HG03342 (cell line): ENCODE results near the gene KLHDC7B.

Experiments
- ATAC-seq: cut with Tn5 transposase; IDR thresholded peaks from one replicate; pipeline ENCODE4 v1.9.1; 2021; ENCODE audit warnings: mild to moderate bottlenecking, moderate library complexity; ENCODE audit not compliant: unreplicated experiment

The KLHDC7B gene

GRCh38 chr22:50545522-50546325 lies at the start of gene KLHDC7B:
Gene KLHDC7B (plus strand): TSS chr22:50545899. CDS start chr22:50546244, 345 bp downstream.
- no peak for ATAC-seq

DNA sequence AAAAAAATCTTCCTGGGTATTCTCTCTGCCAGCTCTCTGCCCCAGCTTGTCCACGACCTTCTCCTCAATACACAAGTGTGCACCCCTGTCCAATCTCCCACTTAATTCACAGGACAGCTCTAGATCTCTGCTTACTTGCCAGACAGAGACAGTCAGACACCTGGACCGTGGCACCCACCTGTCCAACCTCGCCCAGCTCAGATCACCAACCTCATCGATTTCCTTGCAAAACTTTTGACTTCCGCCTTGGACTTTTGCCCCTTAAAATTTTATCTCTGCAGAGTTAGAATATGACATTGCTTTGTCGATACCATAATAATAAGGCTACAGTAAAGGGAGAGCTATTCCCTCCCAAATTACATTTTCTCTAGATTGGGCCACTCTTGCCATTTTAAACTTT lies 48.6 kb upstream of the KLHDC7B start:
- no peak for ATAC-seq

GRCh38 chr22:50498322-50498890 lies 47.3 kb upstream of the KLHDC7B start:
- no peak for ATAC-seq

DNA sequence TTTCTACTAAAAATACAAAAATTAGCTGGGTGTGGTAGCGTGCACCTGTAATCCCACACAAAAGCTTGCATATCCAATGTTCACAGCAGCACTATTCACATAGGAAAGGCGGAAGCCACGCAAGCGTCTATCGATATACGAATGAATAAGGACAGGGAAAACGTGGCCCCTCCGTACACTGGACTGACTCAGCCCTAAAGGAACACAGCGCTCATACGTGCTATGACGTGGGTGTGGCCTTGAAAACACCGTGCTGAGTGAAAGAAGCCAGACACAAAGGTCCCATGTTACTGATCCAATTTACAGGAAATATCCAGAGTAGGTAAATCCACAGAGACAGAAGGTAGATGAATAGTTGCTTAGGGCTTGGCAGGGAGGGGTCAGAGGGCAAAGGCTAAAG lies 45.2 kb upstream of the KLHDC7B start:
- ATAC-seq, result no peak

DNA sequence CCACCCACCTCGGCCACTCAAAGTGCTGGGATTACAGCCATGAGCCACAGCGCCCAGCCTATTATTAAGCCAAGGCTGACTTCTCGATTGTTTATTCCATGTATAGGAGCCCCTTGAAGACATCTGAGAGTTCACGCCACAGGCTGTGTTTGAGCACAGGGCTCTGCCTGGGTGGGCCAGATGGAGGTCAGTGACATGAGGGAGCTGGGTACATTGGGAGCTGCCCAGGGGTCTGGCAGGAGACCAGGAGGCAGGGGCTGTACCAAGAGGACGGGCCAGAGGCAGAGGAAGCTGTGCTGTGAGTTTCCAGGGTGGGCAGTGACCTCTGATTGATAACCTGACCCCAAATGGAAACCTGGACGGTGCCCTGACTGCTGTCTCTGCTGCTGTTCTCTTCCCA lies 43.6 kb upstream of the KLHDC7B start:
- no peak for ATAC-seq

- ATAC-seq, result no peak
These were observed 42.8 kb upstream of the KLHDC7B start for GRCh38 chr22:50502628-50503474.

GRCh38 chr22:50503475-50504145 lies 42.1 kb upstream of the KLHDC7B start:
- no peak for ATAC-seq

DNA sequence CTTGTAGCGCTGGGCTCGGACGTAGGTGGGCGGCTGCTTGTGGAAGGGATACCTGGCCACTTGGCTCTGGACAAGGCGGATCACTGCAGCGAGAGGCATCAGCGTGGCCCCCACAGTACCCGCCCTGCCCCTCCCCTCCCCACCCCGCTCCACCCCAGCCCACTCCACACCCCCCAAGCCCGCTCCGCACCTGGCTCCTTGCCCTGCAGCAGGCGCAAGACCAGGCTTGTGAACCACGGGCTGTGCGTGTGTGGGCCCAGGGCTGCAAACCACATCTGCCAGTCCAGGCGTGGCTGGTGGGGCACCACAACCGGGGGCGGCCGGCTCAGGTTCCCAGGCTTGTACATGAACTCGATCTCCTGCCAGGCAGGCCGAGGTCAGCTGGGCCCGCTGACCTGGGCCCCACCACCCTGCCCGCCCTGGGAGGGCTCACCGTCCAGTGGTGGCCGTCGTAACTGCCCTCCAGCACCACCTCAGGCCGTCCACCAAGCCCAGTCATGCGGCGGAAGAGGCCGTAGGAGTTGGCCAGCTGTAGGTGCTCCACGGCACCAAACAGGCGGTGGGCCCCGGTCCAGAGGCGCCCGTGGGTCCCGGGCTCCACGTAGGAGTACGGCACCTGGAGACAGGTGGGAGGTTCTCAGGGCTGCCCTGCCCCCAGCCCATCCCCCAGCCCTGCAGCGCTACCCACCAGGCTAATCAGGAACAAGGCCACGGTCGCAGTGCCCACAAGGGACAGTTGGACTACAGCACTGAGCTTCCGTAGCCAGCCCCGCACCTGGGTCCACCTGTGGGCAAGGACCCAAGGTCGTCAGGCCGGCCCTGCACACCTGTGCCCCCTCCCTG lies 41.1 kb upstream of the KLHDC7B start:
- ATAC-seq, result no peak

- ATAC-seq, result no peak
These were observed 40.4 kb upstream of the KLHDC7B start for GRCh38 chr22:50505276-50505775.

GRCh38 chr22:50505776-50506610 lies 39.7 kb upstream of the KLHDC7B start:
- no peak for ATAC-seq

DNA sequence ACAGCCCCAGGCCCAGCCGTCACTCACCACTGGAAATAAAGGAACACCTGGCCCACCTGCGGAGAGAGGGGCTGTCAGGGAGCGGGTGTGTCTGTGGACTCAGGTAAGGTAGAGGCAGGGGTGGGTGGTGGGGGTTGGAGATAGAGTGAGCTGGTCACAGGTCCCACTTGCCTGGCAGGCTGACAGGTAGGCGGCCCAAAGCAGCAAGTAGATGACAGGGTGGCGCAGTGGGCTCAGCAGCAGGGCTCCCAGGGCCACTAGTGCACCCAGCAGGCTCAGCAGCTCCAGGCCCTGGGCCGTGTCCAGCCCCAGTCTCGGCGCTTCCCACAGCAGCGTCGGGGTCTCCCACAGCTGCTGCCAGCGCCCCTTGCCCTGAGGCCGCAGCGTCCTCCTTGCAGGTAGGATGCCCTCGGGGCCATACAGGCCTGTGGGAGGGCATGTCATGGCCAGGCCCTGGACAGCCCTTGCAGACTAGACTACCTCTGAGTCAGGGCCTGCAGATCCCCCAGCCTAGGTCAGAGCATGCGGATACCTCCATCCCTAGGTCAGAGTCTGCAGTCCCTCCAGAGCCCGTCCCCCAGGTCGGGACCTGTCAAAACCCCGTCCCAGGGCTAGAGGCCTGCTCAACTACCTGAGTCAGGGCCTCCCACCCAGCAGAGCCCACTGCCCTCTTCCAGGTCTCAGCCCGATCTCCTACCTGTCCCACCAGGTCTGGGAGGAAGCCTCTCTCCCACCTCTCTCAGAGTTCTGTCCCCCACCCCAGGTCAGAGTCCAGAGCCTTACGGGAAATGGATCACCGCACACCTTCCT lies 38.9 kb upstream of the KLHDC7B start:
- ATAC-seq, result no peak

DNA sequence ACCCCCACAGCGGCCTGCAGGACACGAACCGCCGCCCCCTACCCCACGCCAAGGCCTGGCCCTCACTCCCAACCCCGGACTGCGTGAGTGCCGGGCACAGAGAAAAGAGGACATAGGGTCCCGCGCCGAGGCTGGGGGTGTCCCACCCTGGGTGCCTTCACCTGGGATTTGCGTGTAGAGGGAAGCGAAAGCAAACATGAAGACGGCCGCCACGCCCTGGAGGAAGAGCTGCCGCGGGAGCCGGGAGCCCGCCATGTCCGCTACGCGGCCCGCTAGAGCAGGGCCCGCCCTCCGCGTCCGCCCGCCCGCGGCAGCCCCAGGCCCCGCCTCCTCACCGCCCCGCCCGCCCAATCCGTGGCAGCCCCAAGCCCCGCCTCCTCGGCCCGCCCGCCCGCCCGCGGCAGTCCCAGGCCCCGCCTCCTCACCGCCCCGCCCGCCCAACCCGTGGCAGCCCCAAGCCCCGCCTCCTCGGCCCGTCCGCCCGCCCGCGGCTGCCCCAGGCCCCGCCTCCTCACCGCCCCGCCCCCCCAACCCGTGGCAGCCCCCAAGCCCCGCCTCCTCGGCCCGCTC lies 38.2 kb upstream of the KLHDC7B start, which contains the start of gene LMF2:
LMF2 (minus strand) TSS at position 282 of the 570 bp plus-strand sequence; CDS start at position 255, 27 bp downstream.
- peak; percentile 42 for ATAC-seq

GRCh38 chr22:50507991-50508884 lies 37.5 kb upstream of the KLHDC7B start, which contains the start of gene NCAPH2:
Gene NCAPH2 (plus strand): TSS chr22:50508224. CDS start chr22:50508338, 114 bp downstream.
- ATAC-seq, result peak; percentile 63

DNA sequence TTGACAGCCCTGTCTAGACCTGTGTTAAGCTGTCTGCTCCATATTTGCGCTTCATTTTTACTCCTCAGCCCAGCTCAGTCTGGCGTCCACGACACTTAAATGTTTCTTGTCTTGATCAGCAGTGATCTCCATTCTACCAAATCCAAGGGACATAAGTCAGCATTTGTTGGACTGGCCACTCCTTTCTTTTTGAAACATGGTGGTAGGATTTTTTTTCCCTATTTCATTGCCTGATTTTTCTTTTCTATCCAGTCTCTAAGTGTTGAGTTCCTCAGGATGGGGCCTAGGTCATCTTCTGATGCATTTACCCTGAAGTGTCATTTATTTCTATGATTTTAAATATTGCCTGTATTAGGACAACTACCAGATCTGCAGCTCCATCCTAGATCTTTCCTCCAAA lies 36.8 kb upstream of the KLHDC7B start:
- ATAC-seq, result no peak

GRCh38 chr22:50513175-50513574 lies 32.5 kb upstream of the KLHDC7B start:
- no peak for ATAC-seq

DNA sequence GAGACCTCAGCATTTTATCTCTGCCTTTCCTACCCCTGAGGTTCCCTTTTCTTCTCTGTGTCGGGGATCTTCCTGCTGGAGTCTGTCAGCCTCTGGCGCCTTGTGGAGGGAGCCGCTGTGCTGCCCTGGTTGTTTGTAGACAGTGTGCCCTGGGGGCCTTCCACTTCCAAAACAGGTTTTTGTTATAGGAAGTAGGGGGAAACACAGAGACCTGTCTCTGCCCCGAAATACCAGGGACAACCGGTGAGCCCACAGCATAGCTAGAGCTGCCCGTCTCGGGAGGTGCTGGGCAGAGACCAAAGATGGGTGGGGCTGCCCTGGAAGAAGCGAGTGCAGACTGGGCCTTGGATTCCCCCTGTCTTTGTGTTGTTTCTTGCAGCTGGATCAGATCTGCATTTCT lies 29.6 kb upstream of the KLHDC7B start:
- no peak for ATAC-seq

DNA sequence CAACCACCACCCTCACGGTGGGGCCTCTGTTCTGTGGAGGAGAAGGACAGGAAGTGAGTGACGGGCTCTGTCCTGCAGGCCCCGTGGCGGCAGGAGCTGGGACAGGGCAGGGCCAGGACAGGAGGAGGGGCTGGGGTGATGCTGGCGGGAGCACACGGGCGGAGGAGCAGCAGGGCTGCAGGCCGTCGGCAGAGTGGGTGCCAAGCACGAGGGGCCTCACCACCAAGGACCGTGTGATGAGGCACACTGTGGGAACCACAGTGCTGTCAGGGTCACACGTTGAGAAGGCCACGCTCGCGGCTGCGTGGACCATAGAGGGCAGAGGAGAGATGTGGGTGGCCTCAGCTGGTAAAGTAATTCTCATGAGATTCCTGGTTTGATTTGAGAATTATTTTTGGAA lies 28.8 kb upstream of the KLHDC7B start:
- ATAC-seq, result no peak
